Astrocyte (in vitro differentiated cells and primary cell): Measurements from ENCODE around the gene DNAJB6. TPM values are rescaled to one million over a fixed set of nuclear protein-coding genes. Genes with fewer than 3 reads are reported as not detected.

Experiments used
- DNase-seq: peaks from one replicate; pipeline ENCODE4 v3.0.0-alpha.2; 2010; ENCODE audit warnings: low read depth
- FAIRE-seq: peaks from 2 replicates; lab custom pipeline; 2011; peaks lifted over from hg19 to GRCh38; lab: Jason Lieb, UNC
- H2AFZ ChIP-seq: 2 replicates; pipeline ENCODE4 v1.6.0; 2012; ENCODE audit warnings: low read depth, low read length, inconsistent platforms
- H3K27ac ChIP-seq: 2 replicates; pipeline ENCODE4 v1.5.1; 2011; ENCODE audit warnings: low read depth, low read length, inconsistent platforms
- H3K27me3 ChIP-seq: 2 replicates; pipeline ENCODE4 v1.6.0; 2011; ENCODE audit warnings: low read length, inconsistent platforms; ENCODE audit not compliant: insufficient read depth
- H3K36me3 ChIP-seq: 2 replicates; pipeline ENCODE4 v1.5.1; 2011; ENCODE audit warnings: low read length, inconsistent platforms; ENCODE audit not compliant: insufficient read depth
- H3K4me1 ChIP-seq: 2 replicates; pipeline ENCODE4 v1.5.1; 2011; ENCODE audit warnings: low read length, inconsistent platforms; ENCODE audit not compliant: insufficient read depth
- H3K4me2 ChIP-seq: 2 replicates; pipeline ENCODE4 v1.6.0; 2012; ENCODE audit warnings: low read length, inconsistent platforms
- H3K4me3 ChIP-seq: 2 replicates; pipeline ENCODE4 v1.5.1; 2011; ENCODE audit warnings: low read depth, mild to moderate bottlenecking, low read length, inconsistent platforms; ENCODE audit not compliant: insufficient read depth
- H3K79me2 ChIP-seq: 2 replicates; pipeline ENCODE4 v1.6.0; 2012; ENCODE audit warnings: mild to moderate bottlenecking, low read length, inconsistent platforms; ENCODE audit not compliant: insufficient read depth
- H3K9ac ChIP-seq: 2 replicates; pipeline ENCODE4 v1.6.0; 2012; ENCODE audit warnings: mild to moderate bottlenecking, low read length, inconsistent platforms
- H3K9me3 ChIP-seq: 2 replicates; pipeline ENCODE4 v1.5.1; 2012; ENCODE audit warnings: low read depth, mild to moderate bottlenecking, low read length, inconsistent platforms; ENCODE audit not compliant: insufficient read depth
- H4K20me1 ChIP-seq: 2 replicates; pipeline ENCODE4 v1.6.0; 2012; ENCODE audit warnings: low read length, inconsistent platforms; ENCODE audit not compliant: insufficient read depth
- H3K27ac Mint-ChIP-seq: one replicate; pipeline ENCODE4 v1.8.0; 2021; ENCODE audit warnings: mild to moderate bottlenecking, mixed read lengths; ENCODE audit not compliant: unreplicated experiment
- H3K27me3 Mint-ChIP-seq: one replicate; pipeline ENCODE4 v1.8.0; 2021; ENCODE audit warnings: low read depth, mixed read lengths; ENCODE audit not compliant: unreplicated experiment
- H3K36me3 Mint-ChIP-seq: one replicate; pipeline ENCODE4 v1.8.0; 2021; ENCODE audit warnings: low read depth, mixed read lengths; ENCODE audit not compliant: unreplicated experiment
- H3K4me1 Mint-ChIP-seq: one replicate; pipeline ENCODE4 v1.8.0; 2021; ENCODE audit warnings: low read depth, mixed read lengths; ENCODE audit not compliant: unreplicated experiment
- H3K4me3 Mint-ChIP-seq: one replicate; pipeline ENCODE4 v1.8.0; 2021; ENCODE audit warnings: mild to moderate bottlenecking, moderate library complexity, mixed read lengths; ENCODE audit not compliant: unreplicated experiment
- H3K9me3 Mint-ChIP-seq: one replicate; pipeline ENCODE4 v1.8.0; 2021; ENCODE audit warnings: mild to moderate bottlenecking, mixed read lengths; ENCODE audit not compliant: unreplicated experiment
- EZH2 ChIP-seq: IDR thresholded peaks from 2 replicates; pipeline ENCODE4 v1.6.1; 2012; ENCODE audit warnings: mild to moderate bottlenecking, low read length, inconsistent platforms; ENCODE audit not compliant: insufficient read depth
- total RNA-seq: library from RNA; stranded (reverse); gene quantifications from 2 replicates; pipeline ENCODE4 v1.2.1, GENCODE V29; 2021
- TF ChIP-seq, protein P1 (sequence below): IDR thresholded peaks from 2 replicates; pipeline ENCODE4 v1.5.1; 2011; ENCODE audit warnings: low read depth, mild to moderate bottlenecking, inconsistent platforms, low read length, moderate library complexity; ENCODE audit not compliant: insufficient read depth

DNAJB6 gene
- total RNA-seq, 1 donor from 2014 or later: 179 TPM

DNA sequence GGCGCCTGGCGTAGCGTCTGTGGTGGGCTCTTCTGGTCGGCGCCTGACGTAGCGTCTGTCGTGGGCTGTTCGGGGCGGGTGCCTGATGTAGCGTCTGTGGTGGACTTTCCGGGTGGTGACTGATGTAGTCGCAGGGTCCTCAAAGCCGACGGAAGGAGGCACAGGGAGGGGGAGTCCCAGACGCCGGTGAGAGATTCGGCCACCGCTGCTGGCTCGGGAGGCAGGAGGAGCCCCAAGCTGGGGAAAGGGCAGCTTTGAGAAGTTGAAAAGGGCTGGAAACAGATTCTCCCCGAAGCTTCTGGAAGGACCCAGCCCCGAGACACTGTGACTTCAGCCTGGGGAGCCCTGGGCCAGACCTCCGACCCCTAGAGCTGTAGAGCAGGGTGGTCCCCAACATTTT lies 105.7 kb downstream of the DNAJB6 start:
- Histone ChIP-seq H3K79me2 (no peaks in the 10 kb centered on the region), H3K27ac (no peak overlapping the region), H3K4me2 (no peak overlapping the region), H3K9me3 (peaks cover 4% of the 10 kb centered on the region), H3K27me3 (no peaks in the 10 kb centered on the region), H3K4me1 (no peaks in the 10 kb centered on the region), H3K36me3 (no peaks in the 10 kb centered on the region), H3K9ac (no peak overlapping the region), H2AFZ (no peak overlapping the region), H3K4me3 (no peak overlapping the region), H4K20me1 (no peaks in the 10 kb centered on the region)
- no peak for TF ChIP-seq EZH2
- TF ChIP-seq, protein P1, sequence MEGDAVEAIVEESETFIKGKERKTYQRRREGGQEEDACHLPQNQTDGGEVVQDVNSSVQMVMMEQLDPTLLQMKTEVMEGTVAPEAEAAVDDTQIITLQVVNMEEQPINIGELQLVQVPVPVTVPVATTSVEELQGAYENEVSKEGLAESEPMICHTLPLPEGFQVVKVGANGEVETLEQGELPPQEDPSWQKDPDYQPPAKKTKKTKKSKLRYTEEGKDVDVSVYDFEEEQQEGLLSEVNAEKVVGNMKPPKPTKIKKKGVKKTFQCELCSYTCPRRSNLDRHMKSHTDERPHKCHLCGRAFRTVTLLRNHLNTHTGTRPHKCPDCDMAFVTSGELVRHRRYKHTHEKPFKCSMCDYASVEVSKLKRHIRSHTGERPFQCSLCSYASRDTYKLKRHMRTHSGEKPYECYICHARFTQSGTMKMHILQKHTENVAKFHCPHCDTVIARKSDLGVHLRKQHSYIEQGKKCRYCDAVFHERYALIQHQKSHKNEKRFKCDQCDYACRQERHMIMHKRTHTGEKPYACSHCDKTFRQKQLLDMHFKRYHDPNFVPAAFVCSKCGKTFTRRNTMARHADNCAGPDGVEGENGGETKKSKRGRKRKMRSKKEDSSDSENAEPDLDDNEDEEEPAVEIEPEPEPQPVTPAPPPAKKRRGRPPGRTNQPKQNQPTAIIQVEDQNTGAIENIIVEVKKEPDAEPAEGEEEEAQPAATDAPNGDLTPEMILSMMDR: no peak
- DNase-seq (no peak), FAIRE-seq (no peak)
- Mint-ChIP-seq H3K27me3 (peaks cover 2% of the 10 kb centered on the region), H3K27ac (no peak overlapping the region), H3K9me3 (peaks cover 20% of the 10 kb centered on the region), H3K4me1 (no peaks in the 10 kb centered on the region), H3K36me3 (peaks cover 8% of the 10 kb centered on the region), H3K4me3 (no peak overlapping the region)

DNA sequence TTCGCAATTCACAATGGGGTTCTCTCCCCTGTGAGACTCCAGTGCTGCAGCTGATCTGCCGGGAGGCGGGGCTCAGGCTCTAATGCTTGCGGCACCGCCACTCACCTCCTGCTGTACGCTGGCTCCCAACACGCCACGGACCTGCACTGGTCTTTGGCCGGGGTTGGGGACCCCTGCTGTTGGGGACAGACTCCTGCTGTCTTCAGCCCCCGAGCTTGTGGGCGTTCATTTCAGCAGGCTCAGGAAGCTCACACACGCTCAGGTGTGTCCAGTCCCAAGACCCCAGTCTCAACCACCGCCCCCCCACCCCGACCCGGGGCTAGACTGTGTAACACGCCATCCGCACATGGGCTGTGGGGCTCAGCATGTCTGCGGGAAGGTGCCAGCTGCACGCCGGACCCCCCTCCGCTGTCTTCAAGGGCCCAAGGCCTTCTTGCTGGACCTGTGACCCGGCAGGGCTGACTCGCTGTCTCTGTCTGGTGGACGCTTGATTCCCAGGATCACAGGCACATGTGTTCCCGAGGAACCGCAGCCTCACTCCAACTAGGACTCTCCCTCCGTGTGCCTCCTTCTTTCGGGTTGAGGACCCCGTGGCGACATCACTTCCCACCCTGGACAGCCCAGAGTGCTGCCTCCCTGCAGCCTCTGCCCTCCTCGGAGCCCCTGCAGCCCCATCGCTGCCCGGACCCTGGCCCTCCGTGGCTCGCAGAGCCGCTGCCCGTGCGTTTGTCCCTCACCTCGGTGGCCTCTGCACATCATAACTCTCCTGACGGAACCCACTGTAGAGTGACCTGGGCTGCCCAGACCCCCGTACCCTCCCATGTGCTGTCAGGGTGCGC lies 106.4 kb downstream of the DNAJB6 start:
- no peak overlapping the region for H2AFZ ChIP-seq
- no peaks in the 10 kb centered on the region for H3K4me1 Mint-ChIP-seq
- H3K79me2 ChIP-seq: no peaks in the 10 kb centered on the region
- H3K36me3 Mint-ChIP-seq: peaks cover 8% of the 10 kb centered on the region
- no peaks in the 10 kb centered on the region for H3K27me3 ChIP-seq
- no peak for TF ChIP-seq EZH2
- TF ChIP-seq, protein P1: no peak
- DNase-seq (no peak), FAIRE-seq (no peak)
- H3K4me3 Mint-ChIP-seq: no peak overlapping the region
- H3K9me3 ChIP-seq: peaks cover 4% of the 10 kb centered on the region
- H3K9me3 Mint-ChIP-seq: peaks cover 20% of the 10 kb centered on the region
- H3K4me3 ChIP-seq: no peak overlapping the region
- H3K4me1 ChIP-seq: no peaks in the 10 kb centered on the region
- H3K4me2 ChIP-seq: no peak overlapping the region
- no peaks in the 10 kb centered on the region for H4K20me1 ChIP-seq
- H3K27ac ChIP-seq: no peak overlapping the region
- no peak overlapping the region for H3K9ac ChIP-seq
- no peak overlapping the region for H3K27ac Mint-ChIP-seq
- no peaks in the 10 kb centered on the region for H3K36me3 ChIP-seq
- H3K27me3 Mint-ChIP-seq: peaks cover 2% of the 10 kb centered on the region
